ENCODE data around the gene CARF.
"Not testable (repeated sequence)": the region's sequence is repeated elsewhere in the genome, so short reads cannot be mapped to it uniquely, and the experiment has no call there.

Gene CARF
- long read RNA-seq, donor 1: 0 reads
- long read RNA-seq, donor 2: 0 reads
- long read RNA-seq, donor 3: 0 reads
- long read RNA-seq, donor 4: 0 reads
- long read RNA-seq, donor 5, full-length matches to known transcripts: 1 of 1 reads
- long read RNA-seq, donor 5, partial matches to known transcripts: 0 of 1 reads
- long read RNA-seq, donor 5, other reads (novel, unspliced or antisense): 0 of 1 reads
- long read RNA-seq, donor 6, partial matches to known transcripts: 5 of 7 reads
- long read RNA-seq, donor 6, other reads (novel, unspliced or antisense): 0 of 7 reads
- long read RNA-seq, donor 7, partial matches to known transcripts: 5 of 5 reads
- long read RNA-seq, donor 7, other reads (novel, unspliced or antisense): 0 of 5 reads
- long read RNA-seq, donor 8: 0 reads

- DNase-seq: peak; percentile 95
Observed at GRCh38 chr2:202911512-202912341, at the start of gene CARF, which contains the start of gene WDR12. Gene CARF, plus strand, starts transcription at chr2:202912275. Its CDS starts 29,628 bp downstream, at chr2:202941903. Gene WDR12, minus strand, starts transcription at chr2:202911673. Its CDS starts 197 bp downstream, at chr2:202911476.

GRCh38 chr2:202870431-202871299 is 41.4 kb upstream of the CARF start:
- no peak for DNase-seq

- DNase-seq: peak; percentile 98
Observed at GRCh38 chr2:202871300-202872141, 40.6 kb upstream of the CARF start, which contains the start of gene ICA1L. Gene ICA1L, minus strand, starts transcription at chr2:202871766. Its CDS starts 42,757 bp downstream, at chr2:202829009.

GRCh38 chr2:202877699-202878098 is 34.4 kb upstream of the CARF start:
- no peak for DNase-seq

GRCh38 chr2:202881570-202881969 is 30.5 kb upstream of the CARF start:
- no peak for DNase-seq

GRCh38 chr2:202883987-202884675 is 27.9 kb upstream of the CARF start:
- no peak for DNase-seq

GRCh38 chr2:202885190-202885589 is 26.9 kb upstream of the CARF start:
- DNase-seq: no peak

GRCh38 chr2:202905507-202905906 is 6.6 kb upstream of the CARF start:
- not testable (repeated sequence) for DNase-seq

- DNase-seq: no peak
Observed at GRCh38 chr2:202908186-202908585, 3.9 kb upstream of the CARF start.

- no peak for DNase-seq
Observed at GRCh38 chr2:202909394-202910192, 2.5 kb upstream of the CARF start.

GRCh38 chr2:202910250-202910649 is 1.8 kb upstream of the CARF start:
- DNase-seq: not testable (repeated sequence)

GRCh38 chr2:202910698-202911097 is 1.4 kb upstream of the CARF start:
- DNase-seq: no peak

GRCh38 chr2:202911203-202911511 is 918 bp upstream of the CARF start:
- no peak for DNase-seq

- DNase-seq: peak; percentile 67
Observed at GRCh38 chr2:202912342-202913201, 497 bp downstream of the CARF start.

- DNase-seq: no peak
Observed at GRCh38 chr2:202918860-202919259, 6.8 kb downstream of the CARF start.

- no peak for DNase-seq
Observed at GRCh38 chr2:202932425-202933138, 20.5 kb downstream of the CARF start.

GRCh38 chr2:202933139-202933510 is 21.1 kb downstream of the CARF start:
- DNase-seq: no peak

- DNase-seq: no peak
Observed at GRCh38 chr2:202933958-202934357, 21.9 kb downstream of the CARF start.

All from right kidney (tissue), 9 donors.